22Rv1 (cell line): ENCODE measurements around the gene ABCG2.

Experiments
- H3K27ac ChIP-seq: fragments of 450-650 bp; 2 replicates; pipeline ENCODE4 v1.5.1; 2017
- CTCF ChIP-seq: fragments of 450-650 bp; IDR thresholded peaks from 2 replicates; pipeline ENCODE4 v1.5.1; 2017; ENCODE audit warnings: mild to moderate bottlenecking
- ZFX ChIP-seq: fragments of 450-650 bp; IDR thresholded peaks from 2 replicates; pipeline ENCODE4 v1.6.1; 2017; ENCODE audit warnings: antibody characterized with exemption, borderline replicate concordance

Gene ABCG2

GRCh38 chr4:88058295-88058694 is 100.1 kb downstream of the ABCG2 start:
- H3K27ac ChIP-seq: no peak overlapping the region
- TF ChIP-seq CTCF (no peak), ZFX (no peak)

GRCh38 chr4:88054901-88055300 is 103.5 kb downstream of the ABCG2 start:
- no peak overlapping the region for H3K27ac ChIP-seq
- TF ChIP-seq CTCF (peak; percentile 60), ZFX (no peak)

GRCh38 chr4:88054229-88054628 is 104.2 kb downstream of the ABCG2 start:
- H3K27ac ChIP-seq: no peak overlapping the region
- TF ChIP-seq CTCF (no peak), ZFX (no peak)

- H3K27ac ChIP-seq: no peak overlapping the region
- TF ChIP-seq CTCF (no peak), ZFX (no peak)
Measured at GRCh38 chr4:88045021-88045420, 113.4 kb downstream of the ABCG2 start.

GRCh38 chr4:88043586-88044340 is 114.7 kb downstream of the ABCG2 start:
- peak overlapping the region; percentile 29; the same call in 1 of the 2 replicates for H3K27ac ChIP-seq

GRCh38 chr4:88043001-88043400 is 115.4 kb downstream of the ABCG2 start:
- peak overlapping the region; percentile 29 for H3K27ac ChIP-seq
- TF ChIP-seq ZFX: no peak
- no peak for TF ChIP-seq CTCF

More at GRCh38 chr4:88043586-88044340, 114.7 kb downstream of the ABCG2 start:
- TF ChIP-seq CTCF (no peak), ZFX (no peak)

- no peak for TF ChIP-seq CTCF
- TF ChIP-seq ZFX: no peak
- no peak overlapping the region for H3K27ac ChIP-seq
Measured at GRCh38 chr4:88041626-88042025, 116.8 kb downstream of the ABCG2 start.
